Suprapubic skin (tissue), 4 donors: ENCODE results near the gene OR5AR1.

Experiments
- EP300 ChIP-seq: sonication (generic); formaldehyde crosslinking; IDR thresholded peaks from one replicate; pipeline ENCODE4 v1.6.1; 2017; ENCODE audit warnings: antibody characterized with exemption
- POLR2AphosphoS5 ChIP-seq, 3 donors: sonication (generic); formaldehyde crosslinking; IDR thresholded peaks; one replicate each; pipeline ENCODE4 v1.6.1; 2017; ENCODE audit warnings: antibody characterized with exemption in 3 of 3
- TF ChIP-seq, protein P1 (sequence below), 2 donors: fragments of 200-600 bp in 1 of 2; fragments of 450-650 bp in 1 of 2; sonication (generic) in 1 of 2; IDR thresholded peaks; one replicate each; pipeline ENCODE4 v1.5.1; 2016 to 2019; ENCODE audit warnings: antibody characterized with exemption in 2 of 2, mild to moderate bottlenecking in 1 of 2, moderate library complexity in 1 of 2

- TF ChIP-seq, protein P1, sequence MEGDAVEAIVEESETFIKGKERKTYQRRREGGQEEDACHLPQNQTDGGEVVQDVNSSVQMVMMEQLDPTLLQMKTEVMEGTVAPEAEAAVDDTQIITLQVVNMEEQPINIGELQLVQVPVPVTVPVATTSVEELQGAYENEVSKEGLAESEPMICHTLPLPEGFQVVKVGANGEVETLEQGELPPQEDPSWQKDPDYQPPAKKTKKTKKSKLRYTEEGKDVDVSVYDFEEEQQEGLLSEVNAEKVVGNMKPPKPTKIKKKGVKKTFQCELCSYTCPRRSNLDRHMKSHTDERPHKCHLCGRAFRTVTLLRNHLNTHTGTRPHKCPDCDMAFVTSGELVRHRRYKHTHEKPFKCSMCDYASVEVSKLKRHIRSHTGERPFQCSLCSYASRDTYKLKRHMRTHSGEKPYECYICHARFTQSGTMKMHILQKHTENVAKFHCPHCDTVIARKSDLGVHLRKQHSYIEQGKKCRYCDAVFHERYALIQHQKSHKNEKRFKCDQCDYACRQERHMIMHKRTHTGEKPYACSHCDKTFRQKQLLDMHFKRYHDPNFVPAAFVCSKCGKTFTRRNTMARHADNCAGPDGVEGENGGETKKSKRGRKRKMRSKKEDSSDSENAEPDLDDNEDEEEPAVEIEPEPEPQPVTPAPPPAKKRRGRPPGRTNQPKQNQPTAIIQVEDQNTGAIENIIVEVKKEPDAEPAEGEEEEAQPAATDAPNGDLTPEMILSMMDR (IDR thresholded peaks at IDR 0.05): no peak
- TF ChIP-seq POLR2AphosphoS5 (IDR thresholded peaks at IDR 0.05): no peak
- no peak for TF ChIP-seq EP300
Observed at GRCh38 chr11:56705784-56706396, 42.4 kb downstream of the OR5AR1 start.
